Stomach smooth muscle (tissue), 2 donors: Measurements from ENCODE around the gene IFNAR2.
A peak's percentile ranks its signal among the peaks of the same experiment; 100 is the strongest.

Source experiments
- H3K27ac ChIP-seq: one replicate; pipeline ENCODE4 v1.7.0; 2013; ENCODE audit warnings: mild to moderate bottlenecking, low read length, inconsistent platforms
- H3K27me3 ChIP-seq, 2 donors: one replicate each; pipeline ENCODE4 v1.7.0; 2013; ENCODE audit warnings: low read length in 2 of 2; ENCODE audit not compliant: insufficient read depth in 2 of 2, control insufficient read depth in 1 of 2
- H3K36me3 ChIP-seq, 2 donors: one replicate each; pipeline ENCODE4 v1.7.0; 2013; ENCODE audit warnings: low read length in 2 of 2; ENCODE audit not compliant: control insufficient read depth in 2 of 2, insufficient read depth in 2 of 2
- H3K4me1 ChIP-seq: one replicate; pipeline ENCODE4 v1.7.0; 2013; ENCODE audit warnings: low read length; ENCODE audit not compliant: control insufficient read depth, insufficient read depth
- H3K4me3 ChIP-seq, 2 donors: one replicate each; pipeline ENCODE4 v1.7.0; 2013; ENCODE audit warnings: low read length in 2 of 2
- H3K9ac ChIP-seq, 2 donors: one replicate each; pipeline ENCODE4 v1.7.0; 2013; ENCODE audit warnings: low read length in 2 of 2, mild to moderate bottlenecking in 1 of 2
- H3K9me3 ChIP-seq, 2 donors: one replicate each; pipeline ENCODE4 v1.7.0; 2013; ENCODE audit warnings: low read length in 2 of 2; ENCODE audit not compliant: control insufficient read depth in 2 of 2
- donor health status: healthy.
- donor health status: Pancreatic carcinoma.

IFNAR2 gene

DNA sequence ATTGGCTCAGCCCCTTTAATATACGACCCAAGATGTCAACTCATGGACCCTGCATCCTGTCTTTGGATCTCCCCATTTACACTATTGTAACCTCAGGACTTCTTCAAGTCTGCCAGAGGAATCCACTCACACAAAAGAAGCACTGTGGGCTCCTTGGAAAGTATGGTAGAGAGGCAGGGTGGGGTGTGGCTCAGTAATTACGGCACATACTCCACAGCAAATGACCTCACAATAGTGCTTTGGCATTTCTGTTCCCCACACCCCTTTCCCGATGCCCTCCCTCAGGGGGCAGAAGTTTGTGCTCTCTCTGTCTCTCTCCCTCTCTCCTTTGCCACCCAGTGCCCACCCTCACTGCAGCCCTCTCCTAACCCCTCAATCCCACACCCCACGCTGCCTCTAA, 27.8 kb upstream of the IFNAR2 start:
- H3K9me3 ChIP-seq: no peaks in the 10 kb centered on the region
- H3K4me1 ChIP-seq: peaks cover 24% of the 10 kb centered on the region
- H3K4me3 ChIP-seq: no peak overlapping the region
- no peak overlapping the region for H3K27ac ChIP-seq
- no peaks in the 10 kb centered on the region for H3K36me3 ChIP-seq
- H3K27me3 ChIP-seq: no peaks in the 10 kb centered on the region
- H3K9ac ChIP-seq: no peak overlapping the region

DNA sequence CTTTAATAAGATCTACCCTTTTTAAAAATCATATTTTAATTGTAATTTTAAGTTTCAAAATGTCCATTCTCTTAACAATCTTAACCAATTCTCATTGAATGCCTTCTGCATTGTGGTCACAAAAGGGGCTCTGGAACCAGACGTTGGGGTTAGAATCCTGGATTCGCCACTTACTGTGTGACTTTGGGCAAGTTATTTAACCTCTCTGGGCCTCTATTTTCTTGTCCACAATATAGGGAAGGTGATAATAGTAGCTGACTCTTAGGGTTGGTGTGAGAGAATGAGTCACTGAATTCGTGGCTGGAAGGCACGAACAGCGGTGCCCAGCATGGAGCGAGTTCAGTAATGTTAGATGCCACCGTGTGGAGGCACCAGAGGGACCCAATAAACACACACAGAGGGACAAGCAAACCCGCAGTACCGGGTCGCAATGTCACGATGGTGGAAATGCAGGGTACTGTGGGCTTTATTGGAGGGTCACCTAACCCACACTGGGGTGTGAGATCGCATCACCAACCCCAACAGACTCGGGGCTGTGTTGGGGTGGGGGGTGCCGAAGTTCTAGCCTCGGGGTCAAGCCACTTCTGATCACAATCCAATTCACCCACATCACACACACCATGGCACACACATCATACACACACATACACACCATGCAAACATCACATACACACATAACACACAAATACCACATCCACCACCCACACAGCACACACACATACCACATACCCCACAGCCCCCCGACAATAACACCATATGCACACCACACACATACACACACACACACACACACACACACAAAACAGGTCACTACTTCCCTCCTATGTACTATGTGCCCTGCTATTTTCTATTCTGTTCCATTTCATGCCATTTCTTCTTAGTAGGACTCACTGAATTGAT, 27.0 kb upstream of the IFNAR2 start:
- Histone ChIP-seq H3K9ac (no peak overlapping the region), H3K9me3 (no peaks in the 10 kb centered on the region), H3K4me1 (peaks cover 21% of the 10 kb centered on the region), H3K36me3 (no peaks in the 10 kb centered on the region), H3K4me3 (no peak overlapping the region), H3K27ac (peak overlapping the region; percentile 6), H3K27me3 (no peaks in the 10 kb centered on the region)

DNA sequence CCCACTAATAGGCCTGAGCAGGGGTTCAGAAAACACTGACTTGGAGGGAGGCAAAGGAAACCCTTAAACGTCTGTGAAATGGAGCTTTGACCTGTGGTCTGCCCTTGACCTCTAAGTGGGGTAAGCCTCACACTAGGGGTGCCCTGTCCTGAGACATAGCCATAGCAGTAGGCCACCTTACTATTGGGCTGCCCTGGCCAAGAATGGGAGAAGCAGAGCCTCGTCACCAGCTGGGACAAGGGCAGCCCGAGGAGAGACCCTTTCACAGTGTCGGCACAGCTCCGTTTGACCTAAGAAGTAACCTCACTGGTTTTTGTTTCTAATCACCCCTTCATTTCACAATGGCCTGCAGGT, 26.4 kb upstream of the IFNAR2 start:
- no peaks in the 10 kb centered on the region for H3K36me3 ChIP-seq
- H3K4me1 ChIP-seq: peaks cover 18% of the 10 kb centered on the region
- no peaks in the 10 kb centered on the region for H3K9me3 ChIP-seq
- no peak overlapping the region for H3K9ac ChIP-seq
- H3K27ac ChIP-seq: peak overlapping the region; percentile 6
- H3K27me3 ChIP-seq: no peaks in the 10 kb centered on the region
- H3K4me3 ChIP-seq: no peak overlapping the region

DNA sequence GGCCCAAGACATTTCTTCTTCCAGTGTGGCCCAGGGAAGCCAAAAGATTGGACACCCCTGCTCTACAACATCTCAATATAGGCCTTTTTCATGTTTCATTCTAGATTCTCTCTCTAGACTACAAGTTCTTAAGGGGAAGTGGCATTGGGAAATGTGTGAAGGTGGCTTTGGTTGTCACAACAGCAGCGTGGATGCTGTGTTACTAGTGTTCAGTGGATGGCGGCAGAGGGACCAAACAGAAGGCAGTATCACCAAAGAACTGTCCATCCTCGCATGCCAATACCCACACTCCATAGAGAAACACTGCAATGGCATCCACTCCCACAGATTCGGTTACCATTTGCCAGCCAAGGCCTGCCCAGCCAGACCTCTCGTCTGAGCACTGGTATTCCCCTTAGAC, 24.3 kb upstream of the IFNAR2 start:
- no peaks in the 10 kb centered on the region for H3K27me3 ChIP-seq
- no peak overlapping the region for H3K9ac ChIP-seq
- H3K27ac ChIP-seq: no peak overlapping the region
- H3K4me3 ChIP-seq: no peak overlapping the region
- no peaks in the 10 kb centered on the region for H3K36me3 ChIP-seq
- H3K9me3 ChIP-seq: no peaks in the 10 kb centered on the region
- H3K4me1 ChIP-seq: peaks cover 14% of the 10 kb centered on the region

DNA sequence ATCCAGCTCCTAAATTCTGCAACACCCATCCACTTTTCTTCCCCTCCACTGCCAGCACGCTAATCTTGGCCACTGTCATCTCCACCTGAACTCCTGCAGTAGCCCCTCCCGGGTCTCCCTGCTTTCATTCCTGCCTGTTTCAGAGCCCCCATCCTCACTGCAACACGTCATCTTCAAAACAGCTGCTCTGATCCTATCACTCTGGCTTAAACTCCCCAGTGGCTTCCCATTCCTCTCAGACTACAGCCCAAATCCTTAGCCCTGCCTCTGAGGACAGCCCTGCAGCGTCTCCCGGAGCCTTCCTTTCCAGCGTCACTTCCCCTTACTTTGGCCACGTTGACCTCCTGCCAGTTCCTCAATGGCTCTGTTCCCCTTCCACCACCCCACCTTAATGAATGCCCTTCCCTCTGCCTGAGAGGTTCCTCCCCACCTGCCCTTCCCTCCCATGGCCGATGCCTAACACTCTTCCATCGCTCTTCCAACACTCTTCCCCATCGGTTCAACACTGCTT, 22.9 kb upstream of the IFNAR2 start:
- no peak overlapping the region for H3K9ac ChIP-seq
- H3K4me1 ChIP-seq: peaks cover 14% of the 10 kb centered on the region
- no peaks in the 10 kb centered on the region for H3K27me3 ChIP-seq
- no peak overlapping the region for H3K4me3 ChIP-seq
- H3K36me3 ChIP-seq: no peaks in the 10 kb centered on the region
- no peaks in the 10 kb centered on the region for H3K9me3 ChIP-seq
- no peak overlapping the region for H3K27ac ChIP-seq

DNA sequence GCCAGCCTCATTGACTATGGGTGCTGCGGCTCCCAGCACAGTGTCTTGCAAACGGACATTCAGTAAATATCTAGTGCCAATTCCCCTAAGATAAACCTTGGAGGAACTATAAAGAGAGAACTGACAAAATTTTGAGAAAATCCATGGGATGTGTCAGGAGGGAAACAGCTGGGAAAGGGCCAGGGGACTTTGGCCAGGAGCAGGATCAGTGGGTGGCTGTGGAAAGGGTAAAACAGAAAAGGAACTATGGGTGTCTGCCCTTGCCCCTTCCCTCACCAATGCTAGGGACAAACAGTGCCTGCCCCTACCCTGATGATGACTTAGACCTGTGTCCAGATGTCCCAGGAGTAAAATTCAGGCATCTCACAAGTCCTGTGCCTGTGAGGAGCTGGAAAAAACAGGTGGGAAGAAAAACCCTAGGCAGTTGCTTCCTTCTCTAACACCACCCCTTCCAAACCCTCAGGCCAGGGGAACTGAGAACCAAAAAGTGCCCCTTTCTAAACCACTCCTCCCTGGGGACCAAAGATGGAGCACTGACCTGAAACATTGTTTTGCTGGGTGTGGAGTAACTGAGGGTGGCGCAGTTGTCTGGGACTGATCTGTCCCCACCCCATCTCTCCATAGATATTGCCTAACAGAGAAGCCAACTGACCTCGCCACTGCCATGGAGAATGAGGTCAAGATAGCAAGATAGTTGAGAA, 22.1 kb upstream of the IFNAR2 start:
- Histone ChIP-seq H3K27ac (no peak overlapping the region), H3K9ac (no peak overlapping the region), H3K4me1 (peaks cover 16% of the 10 kb centered on the region)

DNA sequence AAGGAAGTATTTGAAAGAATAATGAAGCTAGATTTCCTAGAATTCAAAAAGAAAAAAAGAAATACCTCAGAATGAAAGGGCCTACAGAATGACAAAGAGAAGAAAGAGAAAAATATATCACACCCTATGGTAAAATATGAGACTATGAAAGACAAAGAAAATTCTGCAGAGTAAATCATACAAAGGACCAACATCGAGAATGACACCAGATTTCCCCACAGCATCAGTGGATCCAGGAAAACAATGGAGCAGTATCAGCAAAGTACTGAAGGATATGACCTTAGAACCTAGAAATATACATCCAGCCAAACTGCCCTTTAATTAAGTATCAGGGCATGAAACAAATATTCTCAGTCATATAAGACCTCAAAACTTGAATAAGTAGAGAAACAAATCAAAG, 21.2 kb upstream of the IFNAR2 start:
- Histone ChIP-seq H3K9me3 (no peaks in the 10 kb centered on the region), H3K9ac (no peak overlapping the region), H3K36me3 (no peaks in the 10 kb centered on the region), H3K4me3 (no peak overlapping the region), H3K4me1 (peaks cover 12% of the 10 kb centered on the region), H3K27me3 (no peaks in the 10 kb centered on the region), H3K27ac (no peak overlapping the region)

More for the DNA sequence above, 22.1 kb upstream of the IFNAR2 start:
- Histone ChIP-seq H3K9me3 (no peaks in the 10 kb centered on the region), H3K27me3 (no peaks in the 10 kb centered on the region), H3K36me3 (no peaks in the 10 kb centered on the region), H3K4me3 (no peak overlapping the region)

DNA sequence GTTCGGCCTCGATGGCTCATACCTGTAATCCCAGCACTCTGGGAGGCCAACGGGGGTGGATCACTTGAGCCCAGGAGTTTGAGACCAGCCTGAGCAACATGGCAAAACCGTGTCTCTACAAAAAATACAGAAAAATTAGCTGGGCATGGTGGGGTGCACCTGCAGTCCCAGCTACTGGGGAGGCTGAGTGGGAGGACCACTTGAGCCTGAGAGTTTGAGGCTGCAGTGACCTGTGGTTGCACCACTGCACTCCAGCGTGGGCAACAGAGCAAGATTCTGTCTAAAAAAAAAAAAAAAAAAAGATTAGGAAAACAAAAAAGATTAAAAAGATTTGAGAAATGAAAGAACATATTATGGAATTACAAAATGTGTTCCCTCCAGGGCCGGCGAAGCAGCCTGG, 18.4 kb upstream of the IFNAR2 start:
- no peak overlapping the region for H3K9ac ChIP-seq
- H3K4me1 ChIP-seq: peaks cover 2% of the 10 kb centered on the region
- no peak overlapping the region for H3K4me3 ChIP-seq
- H3K27ac ChIP-seq: no peak overlapping the region
- H3K9me3 ChIP-seq: no peaks in the 10 kb centered on the region
- no peaks in the 10 kb centered on the region for H3K36me3 ChIP-seq
- H3K27me3 ChIP-seq: no peaks in the 10 kb centered on the region

DNA sequence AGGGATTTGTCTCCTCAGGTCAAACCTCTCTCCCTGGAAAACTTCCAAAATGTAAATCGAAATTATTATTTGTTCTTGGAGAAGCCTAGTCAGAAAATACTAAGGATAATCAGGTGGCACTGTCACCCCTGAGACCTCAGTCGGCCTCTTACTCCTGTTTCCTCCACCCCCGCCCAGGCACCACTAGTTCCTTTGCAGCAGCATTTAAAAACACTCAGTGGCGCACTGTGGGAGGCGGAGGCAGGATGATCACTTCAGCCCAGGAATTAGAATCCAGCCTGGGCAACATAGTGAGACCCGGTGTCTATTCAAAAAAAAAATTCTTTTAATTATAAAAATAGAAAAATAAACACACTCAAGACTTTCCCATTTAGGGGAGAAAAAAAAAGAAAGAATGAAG, 18.0 kb upstream of the IFNAR2 start:
- Histone ChIP-seq H3K4me1 (peaks cover 2% of the 10 kb centered on the region), H3K9ac (no peak overlapping the region), H3K27ac (no peak overlapping the region), H3K9me3 (no peaks in the 10 kb centered on the region), H3K27me3 (no peaks in the 10 kb centered on the region), H3K4me3 (no peak overlapping the region), H3K36me3 (no peaks in the 10 kb centered on the region)

DNA sequence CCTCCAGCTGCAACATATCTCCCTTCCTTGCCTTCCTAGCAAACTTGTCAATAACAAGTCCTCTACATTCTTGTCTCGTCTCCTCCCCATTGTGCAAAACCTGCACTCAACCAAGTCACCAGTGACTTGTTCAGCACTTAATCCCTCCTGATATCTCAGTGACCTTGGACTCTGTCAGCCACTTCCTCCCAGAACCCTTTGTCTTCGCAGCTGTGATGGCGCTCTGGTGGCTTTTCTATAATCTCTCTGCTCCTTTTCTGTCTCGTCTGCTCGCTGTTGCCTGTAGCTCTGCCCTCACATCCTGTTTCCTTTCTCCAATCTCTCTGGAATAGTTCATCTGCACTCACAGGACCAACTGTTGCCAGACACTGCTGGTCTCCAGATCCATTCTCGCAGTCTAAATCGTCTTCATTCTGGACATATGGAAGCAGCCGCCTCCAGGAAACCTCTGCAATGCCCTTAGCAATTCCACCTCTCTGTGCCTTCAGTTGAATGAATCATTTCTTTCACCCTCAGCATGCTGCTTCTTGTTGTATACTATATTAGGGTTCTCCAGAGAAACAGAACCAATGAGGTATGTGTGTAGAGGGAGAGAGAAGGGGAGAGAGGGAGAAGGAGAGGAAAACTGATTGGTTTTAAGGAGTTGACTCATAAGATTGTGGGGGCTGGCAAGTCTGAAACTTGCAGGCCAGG, 17.4 kb upstream of the IFNAR2 start:
- Histone ChIP-seq H3K9me3 (no peaks in the 10 kb centered on the region), H3K4me3 (no peak overlapping the region), H3K27me3 (no peaks in the 10 kb centered on the region), H3K9ac (no peak overlapping the region), H3K27ac (no peak overlapping the region), H3K4me1 (peaks cover 2% of the 10 kb centered on the region), H3K36me3 (no peaks in the 10 kb centered on the region)
